HEK293T (cell line): Measurements from ENCODE around the gene XYLT2.

ENCODE experiments used
- CTCF ChIA-PET: fragments of 350-600 bp; formaldehyde crosslinking; extraction: SDS; loops from one replicate; lab custom pipeline; 2021; ENCODE audit warnings: antibody characterized with exemption, inconsistent platforms; lab: Yijun Ruan, JAX
- POLR2A ChIA-PET: fragments of 350-600 bp; formaldehyde crosslinking; extraction: SDS; loops from one replicate; lab custom pipeline; 2020; ENCODE audit warnings: antibody characterized with exemption, inconsistent platforms; lab: Yijun Ruan, JAX
- DNase-seq: peaks from one replicate; pipeline ENCODE4 v3.0.0; 2012; ENCODE audit warnings: mixed read lengths; ENCODE audit errors: extremely low spot score
- ARNT ChIP-seq: fragments of 450-650 bp; IDR thresholded peaks from 2 replicates; pipeline ENCODE4 v1.6.1; 2017; ENCODE audit warnings: mild to moderate bottlenecking
- BHLHE40 ChIP-seq: fragments of 450-650 bp; IDR thresholded peaks from 2 replicates; pipeline ENCODE4 v1.6.1; 2016; ENCODE audit warnings: mild to moderate bottlenecking, moderate library complexity, borderline replicate concordance
- CTBP1 ChIP-seq: fragments of 450-650 bp; IDR thresholded peaks from 2 replicates; pipeline ENCODE4 v1.6.1; 2016; ENCODE audit warnings: borderline replicate concordance
- ELF4 ChIP-seq: fragments of 450-650 bp; IDR thresholded peaks from 2 replicates; pipeline ENCODE4 v1.6.1; 2017; ENCODE audit warnings: antibody characterized with exemption
- FOXA1 ChIP-seq: fragments of 450-650 bp; IDR thresholded peaks from 2 replicates; pipeline ENCODE4 v1.6.1; 2016; ENCODE audit warnings: mild to moderate bottlenecking
- FOXK2 ChIP-seq: fragments of 450-650 bp; IDR thresholded peaks from 2 replicates; pipeline ENCODE4 v1.6.1; 2016; ENCODE audit warnings: mild to moderate bottlenecking
- FOXM1 ChIP-seq: fragments of 450-650 bp; IDR thresholded peaks from 2 replicates; pipeline ENCODE4 v1.6.1; 2017; ENCODE audit warnings: mild to moderate bottlenecking, borderline replicate concordance
- HDGF ChIP-seq: fragments of 450-650 bp; IDR thresholded peaks from 2 replicates; pipeline ENCODE4 v1.6.1; 2017; ENCODE audit warnings: antibody characterized with exemption, borderline replicate concordance
- L3MBTL2 ChIP-seq: fragments of 450-650 bp; conservative IDR thresholded peaks from 2 replicates; pipeline ENCODE4 v1.6.1; 2016; ENCODE audit warnings: mild to moderate bottlenecking
- LEF1 ChIP-seq: fragments of 450-650 bp; IDR thresholded peaks from 2 replicates; pipeline ENCODE4 v1.6.1; 2017; ENCODE audit warnings: mild to moderate bottlenecking, borderline replicate concordance
- NFRKB ChIP-seq: fragments of 450-650 bp; IDR thresholded peaks from 2 replicates; pipeline ENCODE4 v1.6.1; 2016; ENCODE audit warnings: mild to moderate bottlenecking, moderate library complexity
- SP1 ChIP-seq: fragments of 450-650 bp; IDR thresholded peaks from 2 replicates; pipeline ENCODE4 v1.6.1; 2017
- SUZ12 ChIP-seq: fragments of 450-650 bp; IDR thresholded peaks from 2 replicates; pipeline ENCODE4 v1.6.1; 2016; ENCODE audit warnings: mild to moderate bottlenecking
- TARDBP ChIP-seq: fragments of 450-650 bp; IDR thresholded peaks from 2 replicates; pipeline ENCODE4 v1.6.1; 2016
- ZNF384 ChIP-seq: fragments of 450-650 bp; IDR thresholded peaks from 2 replicates; pipeline ENCODE4 v1.6.1; 2016
- TF ChIP-seq, protein P1 (sequence below): fragments of 450-650 bp; IDR thresholded peaks from 2 replicates; pipeline ENCODE4 v1.6.1; 2016

The XYLT2 gene

DNA sequence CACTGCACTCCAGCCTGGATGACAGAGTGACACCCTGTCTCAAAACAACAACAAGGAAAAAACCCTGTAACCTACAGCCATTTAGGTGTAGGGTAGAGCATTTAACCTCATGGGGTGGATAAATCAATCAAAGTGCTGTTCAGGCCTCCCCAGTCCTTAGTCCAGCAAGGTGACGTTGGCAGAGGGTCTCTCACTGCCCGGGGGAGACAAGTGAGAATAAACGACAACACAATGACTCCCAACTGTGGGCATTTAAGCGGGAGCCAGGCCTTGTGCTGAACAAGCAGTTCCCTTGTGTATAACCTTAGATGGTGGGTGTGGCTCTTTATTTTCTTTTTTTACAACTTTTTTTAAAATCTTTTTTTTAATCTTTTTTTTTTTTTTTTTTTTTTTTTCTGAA lies 42.3 kb upstream of the XYLT2 start:
- ChIA-PET CTCF (interaction anchor here (0.6 to 0.7 kb wide), 2 partner anchors 61 to 94 kb away, joined by 3 to 4 read pairs; no protein-coding TSS in a partner anchor), POLR2A (no interaction called here)
- DNase-seq = no peak
- TF ChIP-seq HDGF (no peak), ZNF384 (no peak), FOXM1 (no peak), TARDBP (no peak), L3MBTL2 (no peak), BHLHE40 (no peak), ELF4 (no peak), SP1 (no peak), FOXA1 (no peak)

DNA sequence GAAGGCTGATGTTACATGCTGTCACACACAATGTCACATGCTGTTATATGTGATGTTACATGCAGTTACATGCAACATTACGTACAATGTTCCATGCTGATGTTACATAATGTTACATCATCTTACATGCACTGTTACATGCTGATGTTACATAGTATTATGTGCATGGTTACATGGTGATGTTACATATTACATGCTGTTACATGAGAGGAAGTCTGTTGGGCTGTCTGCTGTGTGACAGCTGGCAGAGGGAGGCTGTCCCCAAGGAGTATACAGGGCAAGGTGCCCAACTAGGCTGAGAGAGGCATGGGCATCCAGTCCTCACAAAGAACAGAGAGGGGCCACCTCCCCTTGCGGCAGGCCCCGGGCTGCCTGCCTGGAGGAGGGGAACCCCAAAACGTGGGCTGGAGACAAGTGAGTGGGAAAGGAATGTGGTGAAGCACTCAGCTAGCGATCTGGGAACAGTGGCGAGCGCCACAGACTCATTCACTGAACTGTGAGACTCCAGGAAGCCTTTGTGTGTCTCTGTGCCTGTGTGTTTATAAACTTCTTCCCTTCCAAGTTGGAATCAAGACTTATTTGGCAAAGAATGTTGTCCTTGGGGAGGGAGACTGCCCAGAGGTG lies 41.0 kb upstream of the XYLT2 start:
- DNase-seq = no peak
- CTCF ChIA-PET = no interaction called here

GRCh38 chr17:50307654-50308053 lies 38.3 kb upstream of the XYLT2 start:
- ChIA-PET CTCF (no interaction called here), POLR2A (no interaction called here)
- DNase-seq = no peak
- TF ChIP-seq TARDBP (no peak), NFRKB (no peak), ZNF384 (no peak), LEF1 (no peak), FOXA1 (no peak), HDGF (no peak)

More for the DNA sequence above, 41.0 kb upstream of the XYLT2 start:
- POLR2A ChIA-PET = no interaction called here
- TF ChIP-seq TARDBP (no peak), BHLHE40 (no peak), ARNT (no peak), SUZ12 (no peak), FOXM1 (no peak), ELF4 (no peak), CTBP1 (no peak), HDGF (no peak), ZNF384 (no peak), FOXK2 (no peak), NFRKB (no peak), SP1 (no peak), L3MBTL2 (no peak), LEF1 (no peak), FOXA1 (no peak)
- TF ChIP-seq, protein P1, sequence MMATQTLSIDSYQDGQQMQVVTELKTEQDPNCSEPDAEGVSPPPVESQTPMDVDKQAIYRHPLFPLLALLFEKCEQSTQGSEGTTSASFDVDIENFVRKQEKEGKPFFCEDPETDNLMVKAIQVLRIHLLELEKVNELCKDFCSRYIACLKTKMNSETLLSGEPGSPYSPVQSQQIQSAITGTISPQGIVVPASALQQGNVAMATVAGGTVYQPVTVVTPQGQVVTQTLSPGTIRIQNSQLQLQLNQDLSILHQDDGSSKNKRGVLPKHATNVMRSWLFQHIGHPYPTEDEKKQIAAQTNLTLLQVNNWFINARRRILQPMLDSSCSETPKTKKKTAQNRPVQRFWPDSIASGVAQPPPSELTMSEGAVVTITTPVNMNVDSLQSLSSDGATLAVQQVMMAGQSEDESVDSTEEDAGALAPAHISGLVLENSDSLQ = no peak

DNA sequence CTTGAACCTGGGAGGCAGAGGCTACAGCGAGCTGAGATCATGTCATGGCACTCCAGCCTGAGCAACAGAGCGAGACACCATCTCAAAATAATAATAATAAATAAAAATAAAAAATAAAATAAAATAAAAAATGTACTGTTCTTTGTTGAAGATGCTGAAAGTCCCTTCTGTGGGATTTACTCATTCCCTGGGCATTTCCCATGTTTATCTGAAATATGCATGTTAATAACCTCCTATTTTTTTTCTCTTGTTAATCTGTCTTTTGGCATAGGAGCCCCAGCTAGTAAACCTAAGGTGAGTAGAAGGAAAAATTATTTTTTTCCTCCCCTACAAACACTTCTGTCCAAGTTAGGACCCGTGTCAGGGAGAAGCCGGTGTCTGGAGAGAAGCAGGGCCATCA lies 37.3 kb upstream of the XYLT2 start:
- no peak for DNase-seq
- ChIA-PET POLR2A (interaction anchor here (0.8 kb wide), 1 partner anchor 90 kb away, joined by 3 read pairs; no protein-coding TSS in a partner anchor), CTCF (interaction anchor here (0.7 to 0.9 kb wide), 3 partner anchors 11 to 148 kb away, joined by 3 to 4 read pairs (median 3); no protein-coding TSS in a partner anchor)
- TF ChIP-seq ARNT (no peak), ZNF384 (no peak), FOXM1 (no peak), L3MBTL2 (no peak), CTBP1 (no peak), FOXA1 (no peak), ELF4 (no peak), LEF1 (no peak), BHLHE40 (no peak), HDGF (no peak), NFRKB (no peak), TARDBP (no peak), SUZ12 (no peak), FOXK2 (no peak), SP1 (no peak)
- TF ChIP-seq, protein P1 = no peak

- CTCF ChIA-PET = interaction anchor here (0.6 kb wide), 1 partner anchor 13 kb away, joined by 3 read pairs; no protein-coding TSS in a partner anchor
- POLR2A ChIA-PET = no interaction called here
- no peak for DNase-seq
- no peak for TF ChIP-seq NFRKB
- no peak for TF ChIP-seq BHLHE40
- TF ChIP-seq, protein P1 = no peak
- TF ChIP-seq CTBP1 = no peak
- no peak for TF ChIP-seq FOXM1
- no peak for TF ChIP-seq SP1
- TF ChIP-seq LEF1 = no peak
- TF ChIP-seq SUZ12 = no peak
- no peak for TF ChIP-seq FOXK2
- no peak for TF ChIP-seq HDGF
Measured at GRCh38 chr17:50310455-50311111, 35.3 kb upstream of the XYLT2 start.

DNA sequence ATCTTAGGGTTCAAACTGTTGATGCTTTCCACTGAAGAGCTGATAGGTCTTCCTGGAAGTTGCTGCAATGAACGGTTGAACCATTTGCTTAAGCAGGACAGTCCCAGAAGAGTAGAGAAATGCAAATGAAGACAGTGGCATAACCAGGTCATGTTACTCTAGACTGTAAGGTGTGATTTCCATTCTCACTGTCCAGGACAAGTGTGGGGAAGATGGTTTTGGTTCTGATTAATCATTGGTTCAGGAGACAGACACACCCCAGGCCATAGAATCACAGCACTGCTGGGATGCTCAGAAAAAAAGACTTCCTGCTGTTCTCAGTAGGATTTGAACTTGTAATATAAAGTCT lies 34.8 kb upstream of the XYLT2 start:
- no peak for DNase-seq
- ChIA-PET CTCF (no interaction called here), POLR2A (no interaction called here)

More for the DNA sequence above, 34.8 kb upstream of the XYLT2 start:
- TF ChIP-seq LEF1 = no peak
- TF ChIP-seq HDGF = no peak
- no peak for TF ChIP-seq BHLHE40
- TF ChIP-seq FOXA1 = no peak
- no peak for TF ChIP-seq ARNT
- TF ChIP-seq SUZ12 = no peak
- no peak for TF ChIP-seq FOXK2
- no peak for TF ChIP-seq NFRKB
- TF ChIP-seq SP1 = no peak
- TF ChIP-seq TARDBP = no peak
- no peak for TF ChIP-seq CTBP1
- TF ChIP-seq FOXM1 = no peak
- no peak for TF ChIP-seq ELF4
- no peak for TF ChIP-seq ZNF384
- TF ChIP-seq, protein P1 = no peak
- no peak for TF ChIP-seq L3MBTL2
